Endometrial microvascular endothelial cells (primary cell): Measurements from ENCODE around the gene SPCS3. TPM values are rescaled to one million over a fixed set of nuclear protein-coding genes. Genes with fewer than 3 reads are reported as not detected.
"Not testable (repeated sequence)": the region's sequence is repeated elsewhere in the genome, so short reads cannot be mapped to it uniquely, and the experiment has no call there.

ENCODE experiments used
- in situ Hi-C: cut with HindIII; loops from 2 replicates; pipeline ENCODE4 v1.10.0; 2017; ENCODE audit warnings: low sequenced_read_pairs, low pct_unique_long_range_greater_than_20kb; ENCODE audit errors: inconsistent ontology term
- total RNA-seq: library from RNA; depleted of rRNA; stranded (reverse); fragments of >200 nt; gene quantifications from one replicate; pipeline ENCODE4 v1.2.3, GENCODE V29; 2015; ENCODE audit errors: inconsistent ontology term

SPCS3 gene
- total RNA-seq, result 122 TPM

GRCh38 chr4:176319704-176320339, at the start of gene SPCS3:
Gene SPCS3, plus strand, starts transcription at chr4:176319966. Its CDS starts 111 bp downstream, at chr4:176320077.
- in situ Hi-C loops, result no loop called here

DNA sequence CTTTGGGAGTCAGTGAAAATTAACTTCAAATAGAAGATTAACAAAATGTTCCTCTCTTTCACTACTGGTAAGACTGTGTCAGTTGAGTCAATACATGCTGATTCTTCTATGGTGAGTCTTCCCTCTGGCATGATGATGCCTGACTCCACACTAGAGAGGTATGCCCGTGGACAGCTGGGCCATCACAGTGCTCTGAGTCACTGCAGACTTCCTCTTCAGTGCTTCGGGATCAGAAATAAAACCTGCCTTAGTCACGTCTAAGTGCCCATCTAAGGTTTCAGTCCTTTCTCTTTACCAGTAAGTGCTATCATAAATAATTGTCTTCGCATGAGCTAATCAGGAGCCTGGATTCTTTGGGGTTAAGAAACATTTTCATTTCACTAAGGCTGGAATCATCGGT, 49.1 kb upstream of the SPCS3 start:
- in situ Hi-C loops, result no loop called here

DNA sequence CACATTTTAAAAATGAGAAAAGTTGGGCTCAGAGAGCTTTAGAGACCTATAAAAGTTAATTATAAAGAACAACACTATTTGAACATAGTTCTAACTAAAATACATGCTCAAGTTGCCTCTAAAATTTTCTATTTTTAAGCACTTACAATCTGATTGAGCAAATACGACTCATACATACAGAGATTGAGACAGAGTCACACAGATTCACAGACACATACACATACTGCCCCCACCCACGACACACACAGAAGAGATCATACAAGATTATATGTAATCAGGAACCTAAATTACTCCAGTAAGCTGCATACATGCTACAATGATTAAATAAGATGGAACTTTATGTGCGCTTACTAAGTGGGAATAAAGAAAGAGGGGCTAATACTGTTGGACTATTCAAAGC, 48.0 kb upstream of the SPCS3 start:
- in situ Hi-C loops, result no loop called here

GRCh38 chr4:176272799-176273198, 47.0 kb upstream of the SPCS3 start:
- in situ Hi-C loops, result no loop called here

GRCh38 chr4:176273736-176274135, 46.0 kb upstream of the SPCS3 start:
- in situ Hi-C loops, result no loop called here

DNA sequence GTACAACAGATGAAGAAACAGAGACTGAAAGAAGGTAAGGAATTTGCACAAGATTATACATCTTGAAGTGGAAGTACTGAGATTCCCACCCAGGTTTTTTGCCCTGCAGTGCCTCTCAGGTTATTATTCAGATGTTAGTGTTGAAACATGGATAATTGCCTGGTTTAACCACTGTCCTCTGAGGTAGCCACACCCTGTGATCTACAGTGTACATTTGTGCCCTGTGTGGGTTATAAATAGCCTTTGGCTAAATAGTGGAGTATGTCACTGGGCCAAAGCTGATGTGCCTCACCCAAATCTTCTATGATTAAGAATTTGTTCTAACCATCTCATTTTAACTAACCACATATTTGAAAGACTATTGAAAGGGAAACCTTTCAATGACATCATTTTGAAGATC, 45.3 kb upstream of the SPCS3 start:
- in situ Hi-C loops, result no loop called here

GRCh38 chr4:176276710-176277109, 43.1 kb upstream of the SPCS3 start:
- in situ Hi-C loops, result no loop called here

DNA sequence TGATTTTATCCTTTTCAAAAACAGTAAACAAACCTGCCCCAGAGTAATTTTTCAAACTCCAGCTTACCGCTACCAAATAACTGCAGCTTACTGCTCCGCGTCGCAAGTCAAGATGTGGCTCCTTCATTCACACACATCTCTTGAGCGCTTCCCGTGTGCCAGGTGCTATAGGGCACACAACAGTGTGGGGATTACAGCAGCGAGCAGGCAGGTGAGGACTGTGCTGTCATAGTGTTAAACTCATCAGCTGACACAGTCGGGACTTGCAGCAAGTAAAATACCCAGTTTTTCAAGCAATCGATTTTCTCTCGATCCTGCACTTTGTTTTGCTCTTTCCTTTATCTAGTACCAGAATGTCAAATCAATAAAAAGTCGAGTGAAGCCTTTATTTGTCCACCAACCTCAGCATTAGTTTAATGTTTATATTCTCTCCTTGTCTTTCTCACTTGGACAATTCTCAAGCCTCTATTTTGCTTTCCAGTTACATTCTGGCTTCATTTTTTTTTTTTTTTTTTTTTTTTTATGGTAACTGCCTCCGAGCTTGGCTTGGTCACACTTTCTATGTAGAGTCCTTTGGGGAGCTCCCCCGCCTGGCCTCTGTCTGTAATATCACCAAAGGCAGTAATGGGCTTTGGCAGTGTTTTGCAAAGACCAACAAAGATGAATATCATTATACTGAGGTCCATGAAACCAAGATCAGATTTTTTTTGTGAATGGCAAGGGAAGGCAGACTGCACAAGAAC, 42.4 kb upstream of the SPCS3 start:
- in situ Hi-C loops, result no loop called here

DNA sequence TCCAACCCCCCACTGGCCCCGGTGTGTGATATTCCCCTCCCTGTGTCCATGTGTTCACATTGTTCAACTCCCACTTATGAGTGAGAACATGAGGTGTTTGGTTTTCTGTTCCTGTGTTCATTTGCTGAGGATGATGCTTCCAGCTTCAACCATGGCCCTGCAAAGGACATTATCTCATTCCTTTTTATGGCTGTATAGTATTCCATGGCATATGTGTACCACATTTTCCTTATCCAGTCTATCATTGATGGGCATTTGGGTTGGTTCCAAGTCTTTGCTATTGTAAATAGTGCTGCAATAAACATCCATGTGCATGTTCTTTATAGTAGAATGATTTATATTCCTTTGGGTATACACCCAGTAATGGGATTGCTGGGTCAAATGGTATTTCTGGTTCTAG, 40.2 kb upstream of the SPCS3 start:
- in situ Hi-C loops, result not testable (repeated sequence)

DNA sequence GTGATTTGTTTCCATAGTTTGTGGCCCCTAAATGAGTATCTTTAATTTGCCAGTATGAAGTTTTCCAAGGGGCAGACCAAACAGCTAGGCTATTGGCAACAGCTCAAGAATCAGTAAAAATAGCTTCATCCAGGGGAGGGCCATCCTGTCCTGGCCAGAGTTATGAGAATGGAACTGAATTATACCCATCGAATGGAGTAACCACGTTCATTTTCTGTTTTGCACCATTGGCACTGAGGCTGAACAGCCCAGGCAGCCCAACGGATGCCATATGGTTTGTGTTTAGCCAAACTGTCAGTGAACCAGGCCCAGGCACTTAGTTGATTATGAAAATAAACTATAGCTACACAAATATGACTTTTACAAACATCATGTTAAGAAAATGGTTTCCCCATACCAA, 33.0 kb upstream of the SPCS3 start:
- in situ Hi-C loops, result no loop called here

- in situ Hi-C loops, result no loop called here
These were observed 32.2 kb upstream of the SPCS3 start for GRCh38 chr4:176287546-176287945.

DNA sequence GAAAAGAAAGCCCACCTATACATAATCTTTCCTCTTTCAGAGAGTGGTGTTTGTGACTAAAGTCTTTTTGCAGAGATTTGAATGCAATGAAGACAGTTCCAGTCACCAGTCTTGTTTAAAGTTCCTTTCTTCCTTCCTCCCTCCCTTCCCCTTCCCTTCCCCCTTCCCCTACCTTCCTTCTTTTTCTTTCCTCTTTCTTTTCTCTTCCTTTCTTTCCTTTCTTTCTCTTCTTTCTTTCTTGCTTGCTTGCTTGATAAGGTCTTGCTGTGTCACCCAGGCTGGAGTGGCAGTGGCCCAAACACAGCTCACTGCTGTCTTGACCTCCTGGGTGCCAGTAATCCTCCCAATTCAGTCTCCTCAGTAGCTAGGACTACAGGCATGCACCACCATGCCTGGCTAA, 31.7 kb upstream of the SPCS3 start:
- in situ Hi-C loops, result no loop called here

DNA sequence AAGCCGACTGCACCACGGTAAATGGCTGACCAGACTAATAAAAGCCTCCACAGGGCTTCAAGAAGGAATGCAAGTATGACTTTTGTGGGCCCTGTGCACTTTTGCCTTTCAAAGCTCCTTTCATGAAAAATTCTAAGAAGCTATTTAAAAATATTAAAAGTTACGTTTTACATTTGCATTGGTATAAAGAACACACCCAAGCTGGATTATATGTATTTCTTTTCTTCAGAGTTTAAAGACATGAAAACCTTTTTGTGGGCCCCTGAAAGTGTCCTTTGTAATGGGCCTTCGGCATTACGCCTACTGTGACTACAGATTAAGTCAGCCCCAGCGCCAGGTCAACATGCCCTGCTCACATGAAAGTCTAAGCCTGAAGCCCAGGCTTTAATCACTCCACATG, 30.2 kb upstream of the SPCS3 start:
- in situ Hi-C loops, result no loop called here

- in situ Hi-C loops, result no loop called here
These were observed 29.2 kb upstream of the SPCS3 start for GRCh38 chr4:176290520-176290919.

- in situ Hi-C loops, result no loop called here
These were observed 28.0 kb upstream of the SPCS3 start for GRCh38 chr4:176291748-176292147.

DNA sequence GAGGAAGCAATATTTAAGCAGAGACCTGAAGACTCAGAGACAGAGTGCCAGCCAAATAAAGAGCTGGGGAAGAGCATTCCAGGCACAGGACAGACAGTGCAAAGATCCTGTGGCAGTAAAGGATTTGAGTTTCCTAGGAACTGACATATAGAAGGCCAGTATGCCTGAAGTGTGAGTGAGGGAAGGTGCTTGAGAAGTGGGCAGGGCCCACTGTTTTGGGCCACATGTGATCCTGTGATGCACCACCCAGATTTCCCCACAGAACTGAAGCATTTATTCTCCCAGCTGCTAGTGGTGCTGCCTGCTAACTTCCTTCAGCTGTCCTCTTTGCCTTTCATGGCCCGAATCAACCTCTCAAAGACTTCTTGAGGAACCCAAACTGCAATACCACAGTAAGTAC, 26.8 kb upstream of the SPCS3 start:
- in situ Hi-C loops, result no loop called here

DNA sequence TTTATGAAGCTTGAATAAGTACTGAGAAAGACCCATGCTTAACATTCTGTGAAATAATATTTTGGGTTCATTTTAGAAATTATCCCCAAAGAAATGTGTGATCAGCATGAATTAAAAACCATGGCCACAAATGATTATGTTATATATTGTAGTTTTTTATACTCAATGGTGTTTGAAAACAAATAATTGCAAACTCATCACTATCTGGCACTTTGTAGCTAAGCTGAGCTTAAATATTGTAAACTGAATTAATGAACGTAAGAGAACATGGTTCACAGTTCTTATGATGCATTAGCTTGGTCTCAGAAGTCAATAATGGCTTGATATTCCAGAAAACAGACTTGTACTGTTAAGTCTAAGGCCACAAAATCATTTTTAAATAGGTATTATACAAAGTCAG, 26.1 kb upstream of the SPCS3 start:
- in situ Hi-C loops, result no loop called here

DNA sequence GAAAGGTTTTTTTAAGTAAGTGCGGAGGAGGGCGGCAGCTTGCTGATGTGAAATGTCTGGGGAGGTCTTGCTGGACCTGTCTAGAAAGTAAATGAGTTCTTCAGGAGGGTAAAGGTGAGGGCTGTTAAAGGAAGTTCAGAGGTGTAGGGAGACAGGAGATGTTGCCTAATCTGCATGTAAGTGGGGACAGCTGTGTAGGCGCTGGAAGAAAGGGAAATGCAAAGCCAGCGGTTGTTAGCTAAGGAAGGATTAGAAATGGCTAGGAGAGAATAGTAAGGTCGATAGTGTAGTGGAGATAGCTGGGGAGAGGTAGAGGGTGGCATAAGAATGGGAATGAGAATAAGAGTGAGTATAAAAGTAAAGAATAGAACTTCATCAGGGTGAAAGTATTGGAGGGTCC, 23.9 kb upstream of the SPCS3 start:
- in situ Hi-C loops, result not testable (repeated sequence)

DNA sequence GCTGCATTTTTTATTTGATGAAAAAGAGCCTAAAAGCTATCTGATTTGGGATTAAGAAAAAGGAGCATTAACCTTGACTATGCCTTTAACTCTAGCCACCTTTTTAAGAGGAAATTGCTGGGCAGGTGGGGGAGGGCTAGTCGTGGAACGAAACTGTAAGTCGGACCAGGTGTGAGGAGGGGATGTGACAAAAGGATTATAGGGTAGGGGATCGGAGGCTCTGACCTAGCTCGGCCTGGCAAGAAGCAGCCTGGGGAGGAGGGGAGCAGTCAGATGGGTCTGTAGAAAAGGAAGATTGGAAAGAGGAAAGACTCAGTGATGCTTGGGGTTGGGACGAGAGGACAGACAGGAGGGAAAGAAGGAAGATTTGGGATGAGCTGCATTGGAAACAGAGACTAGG, 21.1 kb upstream of the SPCS3 start:
- in situ Hi-C loops, result no loop called here

DNA sequence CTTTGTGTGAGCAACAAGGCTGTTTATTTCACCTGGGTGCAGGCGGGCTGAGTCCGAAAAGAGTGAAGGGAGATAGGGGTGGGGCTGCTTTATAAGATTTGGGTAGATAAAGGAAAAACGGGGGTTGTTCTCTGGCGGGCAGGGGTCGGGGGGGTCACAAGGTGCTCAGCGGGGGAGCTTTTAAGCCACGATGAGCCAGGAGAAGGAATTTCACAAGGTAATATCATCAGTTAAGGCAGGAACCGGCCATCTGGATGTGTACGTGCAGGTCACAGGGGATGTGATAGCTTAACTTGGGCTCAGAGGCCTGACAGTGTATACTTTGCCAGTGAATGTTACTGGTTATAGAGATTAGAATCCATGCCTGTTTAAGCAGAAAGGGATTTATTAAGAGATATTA, 19.7 kb upstream of the SPCS3 start:
- in situ Hi-C loops, result no loop called here

DNA sequence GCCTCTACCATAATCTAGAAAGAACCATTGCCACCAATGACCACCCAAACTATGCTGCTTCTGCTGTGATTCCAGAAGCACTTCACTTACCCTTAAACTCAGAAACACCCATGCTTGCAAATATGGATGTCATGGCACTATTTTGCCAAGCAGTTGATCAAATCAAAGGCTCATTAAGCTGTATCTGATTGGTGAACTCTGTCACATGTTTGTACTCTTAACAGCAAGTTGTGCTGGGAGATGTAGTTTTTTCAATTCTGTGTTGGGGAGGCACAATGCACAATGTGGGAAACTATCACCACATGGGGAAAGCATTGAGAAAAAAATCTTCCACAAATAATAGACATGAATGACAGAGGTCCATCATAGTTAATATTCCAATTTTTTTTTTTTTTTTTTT, 19.2 kb upstream of the SPCS3 start:
- in situ Hi-C loops, result no loop called here
